Measurements from ENCODE around the gene MYZAP.

MYZAP gene

GRCh38 chr15:57685306-57686095 is 93.8 kb downstream of the MYZAP start:
- no peak for DNase-seq (ENCODE audit: low spot score in 2 of 2)
- Mint-ChIP-seq H3K4me1 (no peaks in the 10 kb centered on the region), H3K27me3 (peaks cover 10% of the 10 kb centered on the region), H3K36me3 (ENCODE audit: insufficient read depth) (no peaks in the 10 kb centered on the region), H3K4me3 (no peak overlapping the region), H3K9me3 (no peaks in the 10 kb centered on the region), H3K27ac (ENCODE audit: low read depth) (no peak overlapping the region)
- ATAC-seq (replicated peaks; ENCODE audit: extremely low read depth, poor library complexity, severe bottlenecking), result no peak

- H3K36me3 Mint-ChIP-seq (ENCODE audit: insufficient read depth), result no peaks in the 10 kb centered on the region
- H3K4me1 Mint-ChIP-seq, result no peaks in the 10 kb centered on the region
- no peak overlapping the region for H3K4me3 Mint-ChIP-seq
- no peaks in the 10 kb centered on the region for H3K9me3 Mint-ChIP-seq
- H3K27ac Mint-ChIP-seq (ENCODE audit: low read depth), result no peak overlapping the region
- DNase-seq (ENCODE audit: low spot score in 2 of 2) (no peak), ATAC-seq (replicated peaks; ENCODE audit: extremely low read depth, poor library complexity, severe bottlenecking) (no peak)
- peaks cover 5% of the 10 kb centered on the region for H3K27me3 Mint-ChIP-seq
Observed at GRCh38 chr15:57686657-57687056, 95.0 kb downstream of the MYZAP start.

- H3K27me3 Mint-ChIP-seq, result no peaks in the 10 kb centered on the region
- ATAC-seq (replicated peaks; ENCODE audit: extremely low read depth, poor library complexity, severe bottlenecking), result no peak
- H3K36me3 Mint-ChIP-seq (ENCODE audit: insufficient read depth), result no peaks in the 10 kb centered on the region
- H3K4me3 Mint-ChIP-seq, result no peak overlapping the region
- H3K4me1 Mint-ChIP-seq, result no peaks in the 10 kb centered on the region
- no peak for DNase-seq (ENCODE audit: low spot score in 2 of 2)
- no peak overlapping the region for H3K27ac Mint-ChIP-seq (ENCODE audit: low read depth)
- no peaks in the 10 kb centered on the region for H3K9me3 Mint-ChIP-seq
Observed at GRCh38 chr15:57690341-57690966, 98.8 kb downstream of the MYZAP start.

- Mint-ChIP-seq H3K4me3 (no peak overlapping the region), H3K9me3 (no peaks in the 10 kb centered on the region), H3K27ac (ENCODE audit: low read depth) (no peak overlapping the region), H3K36me3 (ENCODE audit: insufficient read depth) (no peaks in the 10 kb centered on the region), H3K4me1 (no peaks in the 10 kb centered on the region), H3K27me3 (peaks cover under 1% of the 10 kb centered on the region)
- no peak for ATAC-seq (replicated peaks; ENCODE audit: extremely low read depth, poor library complexity, severe bottlenecking)
- DNase-seq (ENCODE audit: low spot score in 2 of 2), result no peak
Observed at GRCh38 chr15:57691082-57691481, 99.4 kb downstream of the MYZAP start.

- no peaks in the 10 kb centered on the region for H3K4me1 Mint-ChIP-seq
- no peak for ATAC-seq (replicated peaks; ENCODE audit: extremely low read depth, poor library complexity, severe bottlenecking)
- H3K9me3 Mint-ChIP-seq, result no peaks in the 10 kb centered on the region
- H3K36me3 Mint-ChIP-seq (ENCODE audit: insufficient read depth), result no peaks in the 10 kb centered on the region
- no peak overlapping the region for H3K4me3 Mint-ChIP-seq
- H3K27me3 Mint-ChIP-seq, result peaks cover 17% of the 10 kb centered on the region
- no peak for DNase-seq (ENCODE audit: low spot score in 2 of 2)
- no peak overlapping the region for H3K27ac Mint-ChIP-seq (ENCODE audit: low read depth)
Observed at GRCh38 chr15:57692709-57693108, 101.0 kb downstream of the MYZAP start.

GRCh38 chr15:57694279-57694678 is 102.6 kb downstream of the MYZAP start:
- Mint-ChIP-seq H3K36me3 (ENCODE audit: insufficient read depth) (no peaks in the 10 kb centered on the region), H3K4me3 (no peak overlapping the region), H3K9me3 (no peaks in the 10 kb centered on the region), H3K27me3 (peaks cover 32% of the 10 kb centered on the region), H3K4me1 (no peaks in the 10 kb centered on the region), H3K27ac (ENCODE audit: low read depth) (no peak overlapping the region)
- ATAC-seq (replicated peaks; ENCODE audit: extremely low read depth, poor library complexity, severe bottlenecking), result no peak
- DNase-seq (ENCODE audit: low spot score in 2 of 2), result no peak

- H3K36me3 Mint-ChIP-seq (ENCODE audit: insufficient read depth), result no peaks in the 10 kb centered on the region
- no peaks in the 10 kb centered on the region for H3K9me3 Mint-ChIP-seq
- DNase-seq (ENCODE audit: low spot score in 2 of 2) (no peak), ATAC-seq (replicated peaks; ENCODE audit: extremely low read depth, poor library complexity, severe bottlenecking) (no peak)
- no peak overlapping the region for H3K27ac Mint-ChIP-seq (ENCODE audit: low read depth)
- no peak overlapping the region for H3K4me3 Mint-ChIP-seq
- no peaks in the 10 kb centered on the region for H3K4me1 Mint-ChIP-seq
- peaks cover 51% of the 10 kb centered on the region for H3K27me3 Mint-ChIP-seq
Observed at GRCh38 chr15:57696146-57696545, 104.4 kb downstream of the MYZAP start.

GRCh38 chr15:57697588-57697987 is 105.9 kb downstream of the MYZAP start:
- Mint-ChIP-seq H3K4me3 (no peak overlapping the region), H3K4me1 (no peaks in the 10 kb centered on the region), H3K27ac (ENCODE audit: low read depth) (no peak overlapping the region), H3K9me3 (no peaks in the 10 kb centered on the region), H3K27me3 (peaks cover 65% of the 10 kb centered on the region), H3K36me3 (ENCODE audit: insufficient read depth) (no peaks in the 10 kb centered on the region)
- DNase-seq (ENCODE audit: low spot score in 2 of 2) (no peak), ATAC-seq (replicated peaks; ENCODE audit: extremely low read depth, poor library complexity, severe bottlenecking) (no peak)

- DNase-seq (ENCODE audit: low spot score in 2 of 2), result no peak
- no peaks in the 10 kb centered on the region for H3K9me3 Mint-ChIP-seq
- H3K4me1 Mint-ChIP-seq, result peaks cover 2% of the 10 kb centered on the region
- no peak for ATAC-seq (replicated peaks; ENCODE audit: extremely low read depth, poor library complexity, severe bottlenecking)
- H3K36me3 Mint-ChIP-seq (ENCODE audit: insufficient read depth), result no peaks in the 10 kb centered on the region
- H3K27me3 Mint-ChIP-seq, result peaks cover 66% of the 10 kb centered on the region
- no peak overlapping the region for H3K4me3 Mint-ChIP-seq
- H3K27ac Mint-ChIP-seq (ENCODE audit: low read depth), result no peak overlapping the region
Observed at GRCh38 chr15:57698243-57698642, 106.5 kb downstream of the MYZAP start.

GRCh38 chr15:57698991-57699390 is 107.3 kb downstream of the MYZAP start:
- H3K9me3 Mint-ChIP-seq, result no peaks in the 10 kb centered on the region
- DNase-seq (ENCODE audit: low spot score in 2 of 2) (no peak), ATAC-seq (replicated peaks; ENCODE audit: extremely low read depth, poor library complexity, severe bottlenecking) (no peak)
- H3K4me1 Mint-ChIP-seq, result peaks cover 9% of the 10 kb centered on the region
- H3K27me3 Mint-ChIP-seq, result peaks cover 66% of the 10 kb centered on the region
- no peak overlapping the region for H3K4me3 Mint-ChIP-seq
- H3K27ac Mint-ChIP-seq (ENCODE audit: low read depth), result no peak overlapping the region
- H3K36me3 Mint-ChIP-seq (ENCODE audit: insufficient read depth), result peaks cover under 1% of the 10 kb centered on the region

- no peaks in the 10 kb centered on the region for H3K9me3 Mint-ChIP-seq
Observed at GRCh38 chr15:57703387-57703786, 111.7 kb downstream of the MYZAP start.

GRCh38 chr15:57704441-57704840 is 112.7 kb downstream of the MYZAP start:
- no peak for DNase-seq (ENCODE audit: low spot score in 2 of 2)
- Mint-ChIP-seq H3K36me3 (ENCODE audit: insufficient read depth) (peaks cover 17% of the 10 kb centered on the region), H3K9me3 (no peaks in the 10 kb centered on the region), H3K27ac (ENCODE audit: low read depth) (no peak overlapping the region), H3K4me1 (peaks cover 36% of the 10 kb centered on the region), H3K27me3 (peaks cover 32% of the 10 kb centered on the region), H3K4me3 (peak overlapping the region; percentile 48)
- no peak for ATAC-seq (replicated peaks; ENCODE audit: extremely low read depth, poor library complexity, severe bottlenecking)

More at GRCh38 chr15:57703387-57703786, 111.7 kb downstream of the MYZAP start:
- no peak for DNase-seq (ENCODE audit: low spot score in 2 of 2)
- Mint-ChIP-seq H3K4me1 (peaks cover 32% of the 10 kb centered on the region), H3K27me3 (peaks cover 42% of the 10 kb centered on the region), H3K27ac (ENCODE audit: low read depth) (peak overlapping the region; percentile 66), H3K36me3 (ENCODE audit: insufficient read depth) (peaks cover 7% of the 10 kb centered on the region), H3K4me3 (no peak overlapping the region)
- ATAC-seq (replicated peaks; ENCODE audit: extremely low read depth, poor library complexity, severe bottlenecking), result no peak

- no peaks in the 10 kb centered on the region for H3K9me3 Mint-ChIP-seq
- peaks cover 28% of the 10 kb centered on the region for H3K36me3 Mint-ChIP-seq (ENCODE audit: insufficient read depth)
- H3K4me1 Mint-ChIP-seq, result peaks cover 48% of the 10 kb centered on the region
Observed at GRCh38 chr15:57705746-57706404, 114.2 kb downstream of the MYZAP start.

More at GRCh38 chr15:57705746-57706404, 114.2 kb downstream of the MYZAP start:
- ATAC-seq (replicated peaks; ENCODE audit: extremely low read depth, poor library complexity, severe bottlenecking), result no peak
- H3K4me3 Mint-ChIP-seq, result peak overlapping the region; percentile 79
- no peak for DNase-seq (ENCODE audit: low spot score in 2 of 2)
- peak overlapping the region; percentile 87 for H3K27ac Mint-ChIP-seq (ENCODE audit: low read depth)
- peaks cover 17% of the 10 kb centered on the region for H3K27me3 Mint-ChIP-seq
